PC-3 (cell line): Measurements from ENCODE around the gene PAX2. TPM values are rescaled to one million over a fixed set of nuclear protein-coding genes. Genes with fewer than 3 reads are reported as not detected.

ENCODE experiments used
- ATAC-seq: fragments of 200-7000 bp; cut with Tn5 transposase; 2 replicates; pipeline ENCODE4 v1.9.1; 2020; ENCODE audit warnings: mild to moderate bottlenecking, moderate library complexity
- BruUV-seq: library from RNA; stranded (reverse); fragments of 400-500 nt; replicated peaks from 2 replicates; lab custom pipeline; 2021; lab: Mats Ljungman, UMichigan
- CTCF ChIA-PET: fragments of 300-600 bp; sonication (Branson Sonifier 250); formaldehyde crosslinking; loops from one replicate; lab custom pipeline; 2022; ENCODE audit warnings: antibody characterized with exemption; lab: Charles Lee
- POLR2A ChIA-PET: fragments of 300-600 bp; sonication (Branson Sonifier 250); formaldehyde crosslinking; loops from one replicate; lab custom pipeline; 2022; ENCODE audit warnings: antibody characterized with exemption; ENCODE audit not compliant: unreplicated experiment; lab: Charles Lee
- DNase-seq: peaks from one replicate; pipeline ENCODE4 v3.0.0-alpha.2; 2015
- H2AFZ ChIP-seq: fragments of 300-600 bp; sonication (generic); 2 replicates; pipeline ENCODE4 v1.6.0; 2016; ENCODE audit warnings: antibody characterized with exemption, low read length
- H3F3A ChIP-seq: fragments of 300-600 bp; sonication (generic); one replicate; pipeline ENCODE4 v1.6.0; 2017; ENCODE audit warnings: antibody characterized with exemption, low read length, control low read depth, mild to moderate bottlenecking; ENCODE audit not compliant: unreplicated experiment
- H3K27ac ChIP-seq: fragments of 300-600 bp; sonication (generic); 2 replicates; pipeline ENCODE4 v1.5.1; 2016; ENCODE audit warnings: mild to moderate bottlenecking, low read length
- H3K27me3 ChIP-seq: fragments of 300-600 bp; sonication (generic); 2 replicates; pipeline ENCODE4 v1.6.1; 2016; ENCODE audit warnings: low read length, mixed read lengths
- H3K36me3 ChIP-seq: fragments of 300-600 bp; sonication (generic); 2 replicates; pipeline ENCODE4 v1.6.1; 2016; ENCODE audit warnings: low read depth, mixed run types, low read length, mixed read lengths
- H3K4me1 ChIP-seq: fragments of 300-600 bp; sonication (generic); 2 replicates; pipeline ENCODE4 v1.5.1; 2016; ENCODE audit warnings: low read length; ENCODE audit not compliant: insufficient read depth
- H3K4me2 ChIP-seq: fragments of 300-600 bp; sonication (generic); 2 replicates; pipeline ENCODE4 v1.6.0; 2016; ENCODE audit warnings: low read length
- H3K4me3 ChIP-seq: fragments of 300-600 bp; sonication (generic); 2 replicates; pipeline ENCODE4 v1.5.1; 2016; ENCODE audit warnings: mild to moderate bottlenecking, low read length, mixed read lengths
- H3K79me2 ChIP-seq: fragments of 300-600 bp; sonication (generic); 2 replicates; pipeline ENCODE4 v1.6.1; 2017; ENCODE audit warnings: low read length, mixed read lengths
- H3K9ac ChIP-seq: fragments of 300-600 bp; sonication (generic); 2 replicates; pipeline ENCODE4 v1.6.0; 2016; ENCODE audit warnings: mild to moderate bottlenecking, low read length
- H3K9me2 ChIP-seq: fragments of 300-600 bp; sonication (generic); replicated peaks from 2 replicates; pipeline ENCODE4 v1.6.1; 2016; ENCODE audit warnings: mixed run types, low read length, mixed read lengths
- H3K9me3 ChIP-seq: fragments of 300-600 bp; sonication (generic); 2 replicates; pipeline ENCODE4 v1.6.1; 2016; ENCODE audit warnings: low read length, mixed read lengths
- H4K20me1 ChIP-seq: fragments of 300-600 bp; sonication (generic); 2 replicates; pipeline ENCODE4 v1.6.1; 2016; ENCODE audit warnings: low read length, mixed read lengths
- EZH2 ChIP-seq: fragments of 300-600 bp; sonication (generic); IDR thresholded peaks from one replicate; pipeline ENCODE4 v1.6.1; 2017; ENCODE audit warnings: antibody characterized with exemption, mild to moderate bottlenecking, low read length; ENCODE audit not compliant: unreplicated experiment
- EZH2phosphoT487 ChIP-seq: fragments of 300-600 bp; sonication (generic); IDR thresholded peaks from 2 replicates; pipeline ENCODE4 v1.6.1; 2018; ENCODE audit warnings: mild to moderate bottlenecking, antibody characterized with exemption, low read length, borderline replicate concordance
- intact Hi-C: fragments of 100-400 bp; cut with micrococcal nuclease; formaldehyde crosslinking; loops from 2 replicates; pipeline ENCODE4 v1.9.0; 2023
- total RNA-seq: library from RNA; depleted of rRNA; stranded (reverse); fragments of >200 nt; gene quantifications from 2 replicates; pipeline ENCODE4 v1.2.3, GENCODE V29; 2014
- TF ChIP-seq, protein P1 (sequence below): fragments of 300-600 bp; sonication (generic); conservative IDR thresholded peaks from 2 replicates; pipeline ENCODE4 v1.5.1; 2017; ENCODE audit warnings: antibody characterized with exemption, low read depth, mild to moderate bottlenecking, low read length

PAX2 gene
- total RNA-seq, 1 experiment from 2014 or later = not detected

GRCh38 chr10:100717166-100717565 is 28.2 kb upstream of the PAX2 start:
- ChIA-PET POLR2A (no interaction called here), CTCF (no interaction called here)
- ATAC-seq = no peak
- no peaks in the 10 kb centered on the region for H3F3A ChIP-seq
- H3K79me2 ChIP-seq = no peaks in the 10 kb centered on the region
- peaks cover 22% of the 10 kb centered on the region; the same call in 1 of the 2 replicates for H3K27me3 ChIP-seq
- TF ChIP-seq, protein P1, sequence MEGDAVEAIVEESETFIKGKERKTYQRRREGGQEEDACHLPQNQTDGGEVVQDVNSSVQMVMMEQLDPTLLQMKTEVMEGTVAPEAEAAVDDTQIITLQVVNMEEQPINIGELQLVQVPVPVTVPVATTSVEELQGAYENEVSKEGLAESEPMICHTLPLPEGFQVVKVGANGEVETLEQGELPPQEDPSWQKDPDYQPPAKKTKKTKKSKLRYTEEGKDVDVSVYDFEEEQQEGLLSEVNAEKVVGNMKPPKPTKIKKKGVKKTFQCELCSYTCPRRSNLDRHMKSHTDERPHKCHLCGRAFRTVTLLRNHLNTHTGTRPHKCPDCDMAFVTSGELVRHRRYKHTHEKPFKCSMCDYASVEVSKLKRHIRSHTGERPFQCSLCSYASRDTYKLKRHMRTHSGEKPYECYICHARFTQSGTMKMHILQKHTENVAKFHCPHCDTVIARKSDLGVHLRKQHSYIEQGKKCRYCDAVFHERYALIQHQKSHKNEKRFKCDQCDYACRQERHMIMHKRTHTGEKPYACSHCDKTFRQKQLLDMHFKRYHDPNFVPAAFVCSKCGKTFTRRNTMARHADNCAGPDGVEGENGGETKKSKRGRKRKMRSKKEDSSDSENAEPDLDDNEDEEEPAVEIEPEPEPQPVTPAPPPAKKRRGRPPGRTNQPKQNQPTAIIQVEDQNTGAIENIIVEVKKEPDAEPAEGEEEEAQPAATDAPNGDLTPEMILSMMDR = no peak
- no peak for TF ChIP-seq EZH2
- no peak for TF ChIP-seq EZH2phosphoT487
- H3K27ac ChIP-seq = no peak overlapping the region
- no peaks in the 10 kb centered on the region for H3K36me3 ChIP-seq
- intact Hi-C loops = no loop called here
- BruUV-seq = no TSS peak
- no peak overlapping the region for H2AFZ ChIP-seq
- no peaks in the 10 kb centered on the region for H3K9me2 ChIP-seq
- H4K20me1 ChIP-seq = no peaks in the 10 kb centered on the region
- no peaks in the 10 kb centered on the region for H3K4me1 ChIP-seq
- H3K4me2 ChIP-seq = no peak overlapping the region
- no peak for DNase-seq
- H3K4me3 ChIP-seq = no peak overlapping the region
- no peaks in the 10 kb centered on the region for H3K9me3 ChIP-seq
- H3K9ac ChIP-seq = no peak overlapping the region

GRCh38 chr10:100718197-100718742 is 27.1 kb upstream of the PAX2 start:
- ATAC-seq = no peak
- Histone ChIP-seq H3K36me3 (no peaks in the 10 kb centered on the region), H3K27ac (no peak overlapping the region), H3K4me1 (no peaks in the 10 kb centered on the region), H2AFZ (no peak overlapping the region), H3K4me3 (no peak overlapping the region), H3K4me2 (no peak overlapping the region), H3K9me3 (no peaks in the 10 kb centered on the region), H3K79me2 (no peaks in the 10 kb centered on the region), H3K27me3 (peaks cover 19% of the 10 kb centered on the region), H3K9ac (no peak overlapping the region), H3K9me2 (no peaks in the 10 kb centered on the region), H3F3A (no peaks in the 10 kb centered on the region), H4K20me1 (no peaks in the 10 kb centered on the region)
- DNase-seq = no peak
- ChIA-PET CTCF (no interaction called here), POLR2A (no interaction called here)
- TF ChIP-seq, protein P1 = no peak
- TF ChIP-seq EZH2 (no peak), EZH2phosphoT487 (no peak)
- BruUV-seq = no TSS peak
- intact Hi-C loops = no loop called here

DNA sequence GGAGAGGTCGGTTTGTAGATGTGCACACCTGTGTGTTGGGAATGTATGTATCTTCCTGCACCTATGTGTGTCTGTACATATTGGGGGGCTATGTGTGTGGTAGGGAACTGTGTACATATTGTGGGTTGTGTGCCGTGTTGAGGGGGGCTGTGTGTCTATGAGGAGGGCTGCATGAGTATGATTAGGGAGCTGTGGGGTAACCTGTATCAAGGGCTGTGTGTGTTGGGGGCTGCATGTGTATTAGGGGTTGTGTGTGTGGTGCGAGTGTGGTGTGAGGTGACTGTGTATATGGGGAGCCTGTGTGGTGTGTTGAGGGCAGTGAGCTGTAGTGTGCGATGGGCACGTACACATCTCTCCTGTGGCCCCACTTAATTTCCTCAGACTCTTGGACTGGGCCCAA is 22.2 kb upstream of the PAX2 start:
- H3K4me1 ChIP-seq = no peaks in the 10 kb centered on the region
- H3K9me3 ChIP-seq = no peaks in the 10 kb centered on the region
- no peaks in the 10 kb centered on the region for H3K9me2 ChIP-seq
- H4K20me1 ChIP-seq = no peaks in the 10 kb centered on the region
- H3K4me3 ChIP-seq = no peak overlapping the region
- no peak overlapping the region for H2AFZ ChIP-seq
- H3F3A ChIP-seq = no peaks in the 10 kb centered on the region
- intact Hi-C loops = no loop called here
- ATAC-seq (no peak), DNase-seq (no peak)
- no peak overlapping the region for H3K9ac ChIP-seq
- no TSS peak for BruUV-seq
- CTCF ChIA-PET = no interaction called here
- no peak overlapping the region for H3K4me2 ChIP-seq
- H3K36me3 ChIP-seq = no peaks in the 10 kb centered on the region
- no peak overlapping the region for H3K27ac ChIP-seq
- peaks cover 25% of the 10 kb centered on the region for H3K27me3 ChIP-seq
- TF ChIP-seq EZH2phosphoT487 = no peak
- no peaks in the 10 kb centered on the region for H3K79me2 ChIP-seq
- POLR2A ChIA-PET = no interaction called here
